ENCODE data around the gene SGPP2.

DNA sequence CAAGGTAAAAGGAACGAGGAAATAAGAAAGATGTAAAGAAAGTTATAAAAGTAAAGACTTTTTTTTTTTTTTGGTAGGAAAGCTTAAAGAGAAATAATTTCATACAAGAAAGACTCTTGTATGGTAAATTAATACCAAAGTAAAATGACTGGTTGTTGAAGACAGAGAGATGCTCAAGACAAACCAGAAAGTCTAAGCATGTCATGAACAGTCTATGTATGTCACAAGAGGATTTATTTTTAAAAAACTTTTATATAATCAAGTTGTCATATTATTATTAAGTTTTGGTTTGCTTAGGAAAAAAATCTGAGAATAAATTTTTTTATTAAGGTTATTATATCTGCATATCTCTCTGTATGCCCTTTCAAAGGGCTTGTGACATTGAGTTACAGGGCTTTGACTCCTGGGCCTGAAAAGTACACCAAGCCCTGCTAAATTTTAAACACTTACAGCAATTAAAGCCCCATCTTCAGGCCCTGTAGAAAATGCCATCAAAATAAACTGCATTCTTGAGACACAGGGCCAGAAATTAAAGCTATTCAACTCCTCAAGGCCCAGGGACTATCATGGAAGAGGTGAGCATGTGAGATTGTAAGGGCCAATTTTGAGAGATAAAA is 10.9 kb upstream of the SGPP2 start:
- TF ChIP-seq, protein P1, sequence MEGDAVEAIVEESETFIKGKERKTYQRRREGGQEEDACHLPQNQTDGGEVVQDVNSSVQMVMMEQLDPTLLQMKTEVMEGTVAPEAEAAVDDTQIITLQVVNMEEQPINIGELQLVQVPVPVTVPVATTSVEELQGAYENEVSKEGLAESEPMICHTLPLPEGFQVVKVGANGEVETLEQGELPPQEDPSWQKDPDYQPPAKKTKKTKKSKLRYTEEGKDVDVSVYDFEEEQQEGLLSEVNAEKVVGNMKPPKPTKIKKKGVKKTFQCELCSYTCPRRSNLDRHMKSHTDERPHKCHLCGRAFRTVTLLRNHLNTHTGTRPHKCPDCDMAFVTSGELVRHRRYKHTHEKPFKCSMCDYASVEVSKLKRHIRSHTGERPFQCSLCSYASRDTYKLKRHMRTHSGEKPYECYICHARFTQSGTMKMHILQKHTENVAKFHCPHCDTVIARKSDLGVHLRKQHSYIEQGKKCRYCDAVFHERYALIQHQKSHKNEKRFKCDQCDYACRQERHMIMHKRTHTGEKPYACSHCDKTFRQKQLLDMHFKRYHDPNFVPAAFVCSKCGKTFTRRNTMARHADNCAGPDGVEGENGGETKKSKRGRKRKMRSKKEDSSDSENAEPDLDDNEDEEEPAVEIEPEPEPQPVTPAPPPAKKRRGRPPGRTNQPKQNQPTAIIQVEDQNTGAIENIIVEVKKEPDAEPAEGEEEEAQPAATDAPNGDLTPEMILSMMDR (IDR thresholded peaks at IDR 0.05): no peak
- TF ChIP-seq POLR2A (IDR thresholded peaks at IDR 0.05): no peak

Data from adrenal gland (tissue), 5 donors.